Duodenal mucosa (tissue), 2 donors: ENCODE measurements around the gene LRIT2.
A peak's percentile ranks its signal among the peaks of the same experiment; 100 is the strongest.

Experiments
- H3K27ac ChIP-seq: one replicate; pipeline ENCODE4 v1.7.0; 2013; ENCODE audit warnings: low read depth, low read length
- H3K27me3 ChIP-seq, 2 donors: one replicate each; pipeline ENCODE4 v1.7.0; 2013; ENCODE audit warnings: low read length in 2 of 2, control low read depth in 1 of 2; ENCODE audit not compliant: insufficient read depth in 2 of 2, control insufficient read depth in 1 of 2
- H3K36me3 ChIP-seq, 2 donors: one replicate each; pipeline ENCODE4 v1.7.0; 2013; ENCODE audit warnings: low read length in 2 of 2, control low read depth in 1 of 2; ENCODE audit not compliant: insufficient read depth in 2 of 2, control insufficient read depth in 1 of 2
- H3K4me1 ChIP-seq, 2 donors: one replicate each; pipeline ENCODE4 v1.7.0; 2013; ENCODE audit warnings: low read length in 2 of 2, control low read depth in 1 of 2; ENCODE audit not compliant: insufficient read depth in 2 of 2, control insufficient read depth in 1 of 2
- H3K4me3 ChIP-seq, 2 donors: one replicate each; pipeline ENCODE4 v1.7.0; 2013; ENCODE audit warnings: low read length in 2 of 2, low read depth in 1 of 2
- H3K9ac ChIP-seq, 2 donors: one replicate each; pipeline ENCODE4 v1.7.0; 2013; ENCODE audit warnings: low read length in 2 of 2, low read depth in 1 of 2
- H3K9me3 ChIP-seq, 2 donors: one replicate each; pipeline ENCODE4 v1.7.0; 2013; ENCODE audit warnings: low read length in 2 of 2, control low read depth in 1 of 2; ENCODE audit not compliant: control insufficient read depth in 1 of 2

LRIT2 gene

GRCh38 chr10:84261236-84261915 lies 36.0 kb upstream of the LRIT2 start:
- no peaks in the 10 kb centered on the region for H3K4me1 ChIP-seq
- H3K9me3 ChIP-seq = no peaks in the 10 kb centered on the region
- H3K27me3 ChIP-seq = peaks cover 0 to 5% of the 10 kb centered on the region in 2 donors

GRCh38 chr10:84258034-84258695 lies 32.8 kb upstream of the LRIT2 start:
- H3K9ac ChIP-seq = no peak overlapping the region
- no peaks in the 10 kb centered on the region for H3K9me3 ChIP-seq
- H3K27ac ChIP-seq = no peak overlapping the region
- H3K27me3 ChIP-seq = peaks cover 0 to 5% of the 10 kb centered on the region in 2 donors
- no peak overlapping the region for H3K4me3 ChIP-seq
- H3K36me3 ChIP-seq = no peaks in the 10 kb centered on the region
- H3K4me1 ChIP-seq = no peaks in the 10 kb centered on the region

More at GRCh38 chr10:84261236-84261915, 36.0 kb upstream of the LRIT2 start:
- no peaks in the 10 kb centered on the region for H3K36me3 ChIP-seq
- no peak overlapping the region for H3K4me3 ChIP-seq
- H3K9ac ChIP-seq = no peak overlapping the region
- H3K27ac ChIP-seq = no peak overlapping the region

GRCh38 chr10:84257343-84258020 lies 32.1 kb upstream of the LRIT2 start:
- no peak overlapping the region for H3K9ac ChIP-seq
- H3K36me3 ChIP-seq = no peaks in the 10 kb centered on the region
- H3K27me3 ChIP-seq = peaks cover 0 to 2% of the 10 kb centered on the region in 2 donors
- H3K4me1 ChIP-seq = no peaks in the 10 kb centered on the region
- H3K9me3 ChIP-seq = no peaks in the 10 kb centered on the region
- no peak overlapping the region for H3K27ac ChIP-seq
- H3K4me3 ChIP-seq = no peak overlapping the region

- Histone ChIP-seq H3K27me3 (no peaks in the 10 kb centered on the region), H3K4me1 (no peaks in the 10 kb centered on the region), H3K27ac (no peak overlapping the region), H3K9me3 (no peaks in the 10 kb centered on the region), H3K36me3 (no peaks in the 10 kb centered on the region), H3K4me3 (no peak overlapping the region), H3K9ac (no peak overlapping the region)
Observed at GRCh38 chr10:84256510-84257342, 31.4 kb upstream of the LRIT2 start.

- Histone ChIP-seq H3K36me3 (no peaks in the 10 kb centered on the region), H3K9me3 (no peaks in the 10 kb centered on the region), H3K4me1 (no peaks in the 10 kb centered on the region), H3K4me3 (no peak overlapping the region), H3K9ac (no peak overlapping the region), H3K27me3 (no peaks in the 10 kb centered on the region), H3K27ac (no peak overlapping the region)
Observed at GRCh38 chr10:84254552-84255478, 29.5 kb upstream of the LRIT2 start.

GRCh38 chr10:84248794-84249193 lies 23.4 kb upstream of the LRIT2 start:
- Histone ChIP-seq H3K4me3 (no peak overlapping the region), H3K4me1 (no peaks in the 10 kb centered on the region), H3K9ac (no peak overlapping the region), H3K9me3 (no peaks in the 10 kb centered on the region), H3K27ac (no peak overlapping the region), H3K27me3 (no peaks in the 10 kb centered on the region), H3K36me3 (no peaks in the 10 kb centered on the region)

- Histone ChIP-seq H3K4me3 (no peak overlapping the region), H3K9ac (no peak overlapping the region), H3K27ac (no peak overlapping the region), H3K9me3 (no peaks in the 10 kb centered on the region), H3K4me1 (no peaks in the 10 kb centered on the region), H3K27me3 (no peaks in the 10 kb centered on the region), H3K36me3 (no peaks in the 10 kb centered on the region)
Observed at GRCh38 chr10:84247496-84247895, 22.2 kb upstream of the LRIT2 start.

GRCh38 chr10:84244651-84245270 lies 19.4 kb upstream of the LRIT2 start, which contains the start of gene RGR:
TSS of gene RGR (plus strand) at chr10:84245053. CDS start at chr10:84245091, 38 bp downstream.
- Histone ChIP-seq H3K4me3 (peak within 1 kb of the TSS in 1 of 2 donors; percentile 3), H3K27me3 (no peaks in the 10 kb centered on the region), H3K4me1 (no peaks in the 10 kb centered on the region), H3K9me3 (no peaks in the 10 kb centered on the region), H3K36me3 (no peaks in the 10 kb centered on the region), H3K9ac (no peak within 1 kb of the TSS), H3K27ac (no peak within 1 kb of the TSS)

GRCh38 chr10:84243759-84244158 lies 18.4 kb upstream of the LRIT2 start:
- Histone ChIP-seq H3K36me3 (no peaks in the 10 kb centered on the region), H3K9me3 (no peaks in the 10 kb centered on the region), H3K4me3 (no peak overlapping the region), H3K9ac (no peak overlapping the region), H3K27ac (no peak overlapping the region), H3K27me3 (no peaks in the 10 kb centered on the region), H3K4me1 (no peaks in the 10 kb centered on the region)
